Tibial artery (tissue), 4 donors: ENCODE measurements around the gene KCNMB4.

Source experiments
- DNase-seq, 2 donors: peaks; one replicate each; pipeline ENCODE4 v3.0.0-alpha.2; 2019
- H3K27ac ChIP-seq, 2 donors: fragments of 200-600 bp; sonication (generic) in 1 of 2; 1 replicate in 1 of 2; 2 replicates in 1 of 2; pipeline ENCODE4 v1.5.1; 2018 to 2019; ENCODE audit warnings: mild to moderate bottlenecking in 1 of 2
- H3K27me3 ChIP-seq, 2 donors: fragments of 200-600 bp; sonication (generic) in 1 of 2; one replicate each; pipeline versions ENCODE4 v1.5.1 to v1.6.0; 2016 to 2019
- H3K36me3 ChIP-seq, 3 donors: fragments of 200-600 bp; sonication (generic) in 2 of 3; one replicate each; pipeline ENCODE4 v1.5.1; 2016 to 2019; ENCODE audit warnings: mild to moderate bottlenecking in 2 of 3
- H3K4me1 ChIP-seq, 4 donors: fragments of 200-600 bp; sonication (generic) in 2 of 4; 1 replicate in 3 of 4; 2 replicates in 1 of 4; pipeline ENCODE4 v1.5.1; 2016 to 2019
- H3K4me3 ChIP-seq, 2 donors: fragments of 200-600 bp; sonication (generic) in 1 of 2; 1 replicate in 1 of 2; 2 replicates in 1 of 2; pipeline ENCODE4 v1.5.1; 2018 to 2019; ENCODE audit warnings: mild to moderate bottlenecking in 2 of 2
- H3K9me3 ChIP-seq, 3 donors: fragments of 200-600 bp; sonication (generic) in 1 of 3; one replicate each; pipeline ENCODE4 v1.5.1; 2016 to 2019
- intact Hi-C: fragments of 100-400 bp; cut with DNase I; formaldehyde crosslinking; loops from one replicate; pipeline ENCODE4 v1.15.0; 2023; ENCODE audit warnings: low total_unique reads
- TF ChIP-seq, protein P1 (sequence below), 2 experiments: fragments of 200-600 bp in 1 of 2; fragments of 450-650 bp in 1 of 2; IDR thresholded peaks; one replicate each; pipeline ENCODE4 v1.5.1; 2017 to 2019; ENCODE audit warnings: antibody characterized with exemption in 2 of 2, mild to moderate bottlenecking in 1 of 2, moderate library complexity in 1 of 2

The KCNMB4 gene

DNA sequence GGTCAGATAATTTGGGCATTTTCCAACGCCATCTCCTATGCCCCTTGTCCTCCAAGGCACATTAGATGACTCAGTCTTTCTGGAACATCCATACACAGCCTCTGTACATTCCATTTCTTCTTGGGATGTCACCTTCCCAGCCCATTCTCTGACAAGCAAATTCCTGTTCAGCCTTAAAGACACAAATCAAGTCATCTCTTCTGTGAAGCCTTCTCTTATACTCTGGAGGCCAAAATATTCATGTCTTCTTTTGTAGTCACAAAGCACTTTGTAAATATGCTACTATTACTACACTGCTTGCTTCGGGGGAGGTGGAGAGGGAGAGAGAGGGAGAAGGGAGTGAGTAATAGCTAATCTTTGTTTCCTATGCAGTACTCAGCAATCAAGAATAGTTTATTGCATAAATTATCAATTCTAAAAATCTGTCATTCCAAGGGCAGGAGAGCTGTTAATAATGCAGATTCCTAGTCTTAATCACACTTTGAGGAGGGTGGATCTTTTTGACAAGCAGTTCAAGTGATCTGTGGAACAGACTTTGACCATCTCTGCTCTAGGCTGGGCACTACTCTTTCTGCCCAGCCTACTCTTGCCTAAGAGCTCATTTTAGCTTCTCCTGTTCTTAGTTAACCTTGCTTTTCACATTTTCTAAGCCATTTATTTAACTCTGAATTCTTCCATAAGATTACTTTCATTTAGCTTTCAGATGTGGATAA, 27.9 kb downstream of the KCNMB4 start:
- Histone ChIP-seq H3K4me3 (no peak overlapping the region), H3K27ac (no peak overlapping the region), H3K27me3 (no peaks in the 10 kb centered on the region), H3K4me1 (no peaks in the 10 kb centered on the region), H3K36me3 (no peaks in the 10 kb centered on the region), H3K9me3 (peaks cover 0 to 8% (median 0%) of the 10 kb centered on the region in 3 donors)
- TF ChIP-seq, protein P1, sequence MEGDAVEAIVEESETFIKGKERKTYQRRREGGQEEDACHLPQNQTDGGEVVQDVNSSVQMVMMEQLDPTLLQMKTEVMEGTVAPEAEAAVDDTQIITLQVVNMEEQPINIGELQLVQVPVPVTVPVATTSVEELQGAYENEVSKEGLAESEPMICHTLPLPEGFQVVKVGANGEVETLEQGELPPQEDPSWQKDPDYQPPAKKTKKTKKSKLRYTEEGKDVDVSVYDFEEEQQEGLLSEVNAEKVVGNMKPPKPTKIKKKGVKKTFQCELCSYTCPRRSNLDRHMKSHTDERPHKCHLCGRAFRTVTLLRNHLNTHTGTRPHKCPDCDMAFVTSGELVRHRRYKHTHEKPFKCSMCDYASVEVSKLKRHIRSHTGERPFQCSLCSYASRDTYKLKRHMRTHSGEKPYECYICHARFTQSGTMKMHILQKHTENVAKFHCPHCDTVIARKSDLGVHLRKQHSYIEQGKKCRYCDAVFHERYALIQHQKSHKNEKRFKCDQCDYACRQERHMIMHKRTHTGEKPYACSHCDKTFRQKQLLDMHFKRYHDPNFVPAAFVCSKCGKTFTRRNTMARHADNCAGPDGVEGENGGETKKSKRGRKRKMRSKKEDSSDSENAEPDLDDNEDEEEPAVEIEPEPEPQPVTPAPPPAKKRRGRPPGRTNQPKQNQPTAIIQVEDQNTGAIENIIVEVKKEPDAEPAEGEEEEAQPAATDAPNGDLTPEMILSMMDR (IDR thresholded peaks at IDR 0.05): no peak
- intact Hi-C loops: loop anchor here (10.0 kb wide), 1 partner anchor 509 kb away; no protein-coding TSS in a partner anchor
- no peak for DNase-seq

DNA sequence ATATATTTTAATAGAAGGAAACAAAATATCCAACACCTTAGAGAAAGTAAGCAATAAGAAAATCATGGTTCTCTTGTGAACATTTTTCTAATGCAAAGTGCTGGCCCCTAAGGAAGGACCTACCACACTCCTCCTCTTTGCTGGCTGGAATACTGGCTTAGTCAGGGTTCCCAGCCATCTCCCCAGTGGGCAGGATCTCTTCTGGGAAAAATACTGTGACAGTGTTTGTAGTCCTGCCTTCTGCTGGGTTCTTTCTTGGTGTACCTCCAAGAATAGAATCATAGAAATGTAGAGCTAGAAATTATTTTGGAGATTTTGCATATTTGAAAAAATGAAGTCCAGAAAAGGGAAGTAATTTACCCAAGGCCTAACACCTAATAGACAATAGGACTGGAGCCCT, 31.9 kb downstream of the KCNMB4 start:
- DNase-seq: no peak
- H3K9me3 ChIP-seq: no peaks in the 10 kb centered on the region
- H3K36me3 ChIP-seq: peaks cover 0 to 13% (median 7%) of the 10 kb centered on the region in 3 donors
- TF ChIP-seq, protein P1 (IDR thresholded peaks at IDR 0.05): no peak
- no peak overlapping the region for H3K4me3 ChIP-seq
- H3K4me1 ChIP-seq: no peaks in the 10 kb centered on the region
- intact Hi-C loops: loop anchor here (10.0 kb wide), 1 partner anchor 513 kb away; no protein-coding TSS in a partner anchor
- no peak overlapping the region for H3K27ac ChIP-seq
- H3K27me3 ChIP-seq: no peaks in the 10 kb centered on the region

DNA sequence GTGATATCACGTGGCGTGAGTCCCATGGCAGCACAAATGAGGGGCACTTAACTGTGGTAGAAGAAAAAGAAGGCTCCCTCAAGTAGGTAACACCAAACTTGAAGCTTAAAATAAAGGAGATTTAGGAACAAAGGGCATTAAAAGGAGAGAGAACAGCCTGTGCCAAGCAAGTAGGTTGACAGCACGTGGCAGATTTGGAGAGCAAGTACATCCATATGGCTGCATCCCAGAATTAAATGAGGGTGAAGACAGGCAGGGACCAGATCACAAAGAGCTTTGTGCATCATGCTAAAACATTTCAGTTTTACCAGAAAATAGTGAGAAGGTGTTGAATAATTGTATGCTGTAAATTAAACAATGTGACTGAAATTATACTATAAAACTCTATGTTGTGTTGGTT, 32.8 kb downstream of the KCNMB4 start:
- Histone ChIP-seq H3K36me3 (peaks cover 0 to 13% (median 7%) of the 10 kb centered on the region in 3 donors), H3K27me3 (no peaks in the 10 kb centered on the region), H3K9me3 (no peaks in the 10 kb centered on the region), H3K4me1 (no peaks in the 10 kb centered on the region), H3K27ac (no peak overlapping the region), H3K4me3 (no peak overlapping the region)
- DNase-seq: no peak
- TF ChIP-seq, protein P1 (IDR thresholded peaks at IDR 0.05): no peak
- intact Hi-C loops: loop anchor here (10.0 kb wide), 1 partner anchor 514 kb away; no protein-coding TSS in a partner anchor

DNA sequence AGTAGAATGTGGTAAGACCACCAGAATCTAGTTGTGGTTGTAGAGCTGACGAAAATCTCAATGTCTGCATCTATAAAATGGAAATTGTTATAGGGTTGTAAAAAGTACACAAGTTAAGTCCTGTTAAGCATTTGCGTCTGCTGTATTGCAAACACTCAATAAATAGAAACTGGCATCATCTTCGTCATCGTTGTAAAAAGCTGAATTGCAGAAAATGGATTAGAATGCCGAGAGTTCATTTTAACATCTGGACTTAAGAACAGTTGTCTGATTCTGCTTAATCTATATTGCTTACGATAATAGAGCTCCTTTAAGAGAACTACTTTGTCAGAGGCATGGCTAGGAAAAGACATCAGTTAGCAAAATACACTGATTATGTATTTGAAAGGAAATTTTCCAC, 33.2 kb downstream of the KCNMB4 start:
- H3K27me3 ChIP-seq: no peaks in the 10 kb centered on the region
- no peak overlapping the region for H3K27ac ChIP-seq
- peaks cover 0 to 13% (median 7%) of the 10 kb centered on the region in 3 donors for H3K36me3 ChIP-seq
- no peak for DNase-seq
- H3K4me3 ChIP-seq: no peak overlapping the region
- H3K4me1 ChIP-seq: no peaks in the 10 kb centered on the region
- intact Hi-C loops: loop anchor here (10.0 kb wide), 1 partner anchor 515 kb away; no protein-coding TSS in a partner anchor
- H3K9me3 ChIP-seq: no peaks in the 10 kb centered on the region
- TF ChIP-seq, protein P1 (IDR thresholded peaks at IDR 0.05): no peak

DNA sequence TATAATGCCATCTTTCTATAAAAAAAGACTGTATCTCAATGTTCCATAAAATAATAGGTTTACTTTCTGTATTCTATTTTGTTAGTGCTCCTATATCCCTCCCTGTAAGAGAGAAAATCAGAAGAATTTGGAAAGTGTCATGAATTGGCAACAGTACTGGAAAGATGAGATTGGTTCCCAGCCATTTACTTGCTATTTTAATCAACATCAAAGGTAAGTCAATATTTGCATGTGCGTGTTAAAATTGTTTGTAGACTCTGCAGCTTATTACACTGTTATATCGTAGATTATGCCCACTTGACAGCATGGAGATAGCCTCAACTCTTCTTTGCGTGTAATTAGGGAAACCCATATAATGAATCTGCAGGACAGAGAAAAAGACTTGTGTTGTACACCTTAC, 34.0 kb downstream of the KCNMB4 start:
- Histone ChIP-seq H3K4me1 (no peaks in the 10 kb centered on the region), H3K4me3 (no peak overlapping the region), H3K27me3 (no peaks in the 10 kb centered on the region), H3K9me3 (no peaks in the 10 kb centered on the region), H3K36me3 (peaks cover 0 to 13% (median 7%) of the 10 kb centered on the region in 3 donors), H3K27ac (no peak overlapping the region)
- intact Hi-C loops: no loop called here
- TF ChIP-seq, protein P1 (IDR thresholded peaks at IDR 0.05): no peak
- no peak for DNase-seq
